ENCODE measurements around the gene TUBB1.
"Not testable (repeated sequence)": the region's sequence is repeated elsewhere in the genome, so short reads cannot be mapped to it uniquely, and the experiment has no call there.

Gene TUBB1

DNA sequence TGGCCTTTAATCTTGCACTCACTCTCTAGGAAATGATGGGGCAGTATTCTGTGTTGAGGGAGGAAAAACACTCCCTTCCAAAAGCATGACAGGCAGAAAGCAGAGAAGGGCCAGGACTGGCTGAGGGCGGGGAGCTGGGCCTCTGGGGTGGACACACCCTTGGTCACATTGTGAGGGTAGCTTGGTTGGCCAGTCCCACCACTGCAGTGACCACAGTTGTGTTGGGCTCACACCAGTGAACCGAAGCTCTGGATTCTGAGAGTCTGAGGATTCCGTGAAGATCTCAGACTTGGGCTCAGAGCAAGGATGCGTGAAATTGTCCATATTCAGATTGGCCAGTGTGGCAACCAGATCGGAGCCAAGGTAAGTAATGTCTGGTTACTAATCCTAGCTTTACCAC is at the start of gene TUBB1:
Gene TUBB1 (plus strand): TSS at position 213 of the 400 bp plus-strand sequence. CDS start 94 bp downstream, at position 307.
- DNase-seq (ENCODE audit: low spot score), result no peak

- DNase-seq (ENCODE audit: low spot score), result no peak
Measured at GRCh38 chr20:58969439-58969838, 49.8 kb upstream of the TUBB1 start.

GRCh38 chr20:58970146-58970545 is 49.1 kb upstream of the TUBB1 start:
- no peak for DNase-seq (ENCODE audit: low spot score)

- DNase-seq (ENCODE audit: low spot score), result peak; percentile 17
Measured at GRCh38 chr20:58971429-58971828, 47.8 kb upstream of the TUBB1 start.

DNA sequence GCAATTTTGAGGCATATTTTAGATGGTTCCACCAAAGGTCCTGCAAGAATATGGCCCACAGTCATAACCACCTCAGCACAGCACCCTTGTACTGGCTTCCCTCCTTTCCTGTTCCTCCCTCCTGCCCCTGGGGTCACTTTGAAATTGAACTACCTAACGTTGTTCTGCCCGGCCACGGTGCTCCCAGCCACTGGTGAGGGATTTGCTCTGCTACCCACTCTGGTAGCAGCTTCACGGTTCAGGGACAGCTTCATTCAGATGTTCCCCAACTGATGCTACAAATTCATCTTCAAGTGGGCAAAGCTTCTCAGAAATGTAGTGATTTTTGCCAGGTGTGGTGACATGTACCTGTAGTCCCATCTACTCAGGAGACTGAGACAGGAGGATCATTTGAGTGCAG is 46.0 kb upstream of the TUBB1 start:
- peak; percentile 23 for DNase-seq (ENCODE audit: low spot score)

GRCh38 chr20:58973866-58974265 is 45.4 kb upstream of the TUBB1 start:
- no peak for DNase-seq (ENCODE audit: low spot score)

- DNase-seq (ENCODE audit: low spot score), result no peak
Measured at GRCh38 chr20:58975353-58975752, 43.9 kb upstream of the TUBB1 start.

- DNase-seq (ENCODE audit: low spot score), result peak; percentile 13
Measured at GRCh38 chr20:58976061-58976730, 43.0 kb upstream of the TUBB1 start.

GRCh38 chr20:58978351-58979190 is 40.7 kb upstream of the TUBB1 start:
- no peak for DNase-seq (ENCODE audit: low spot score)

- peak; percentile 92 for DNase-seq (ENCODE audit: low spot score)
Measured at GRCh38 chr20:58980711-58981627, 38.3 kb upstream of the TUBB1 start, which contains the start of gene NELFCD. TSS of gene NELFCD (plus strand) at chr20:58981256. CDS start at chr20:58981310, 54 bp downstream.

DNA sequence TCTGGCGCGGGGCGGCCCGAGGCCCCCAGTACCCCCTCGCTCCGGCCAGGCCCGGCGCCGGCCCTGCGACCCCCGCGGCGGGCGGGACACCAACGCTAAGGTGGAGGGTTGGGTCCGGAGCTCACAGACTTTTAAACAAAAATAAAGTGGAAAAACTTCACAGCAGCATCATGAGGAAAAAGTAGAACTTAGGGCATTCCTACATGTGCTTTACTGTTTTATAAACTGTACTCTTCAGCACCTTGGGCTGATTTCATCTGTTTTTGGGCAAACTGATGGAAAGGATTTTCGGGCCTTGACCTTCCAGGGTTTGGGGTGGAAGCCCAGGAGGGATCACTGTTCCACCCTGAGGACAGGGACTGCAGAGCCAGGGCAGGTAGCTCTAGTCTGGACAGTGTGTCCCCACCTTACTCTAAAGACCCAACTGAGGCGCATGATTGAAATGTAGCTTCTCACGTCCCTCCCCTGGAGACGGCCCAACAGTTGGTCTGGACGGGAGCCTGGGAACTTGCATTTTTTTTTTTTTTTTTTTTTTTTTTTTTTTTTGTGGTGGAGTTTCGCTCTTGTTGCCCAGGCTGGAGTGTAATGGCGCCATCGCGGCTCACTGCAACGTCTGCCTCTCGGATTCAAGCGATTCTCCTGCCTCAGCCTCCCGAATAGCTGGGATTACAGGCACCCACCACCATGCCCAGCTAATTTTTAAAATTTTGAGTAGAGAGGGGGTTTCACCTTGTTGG is 37.4 kb upstream of the TUBB1 start:
- no peak for DNase-seq (ENCODE audit: low spot score)

DNA sequence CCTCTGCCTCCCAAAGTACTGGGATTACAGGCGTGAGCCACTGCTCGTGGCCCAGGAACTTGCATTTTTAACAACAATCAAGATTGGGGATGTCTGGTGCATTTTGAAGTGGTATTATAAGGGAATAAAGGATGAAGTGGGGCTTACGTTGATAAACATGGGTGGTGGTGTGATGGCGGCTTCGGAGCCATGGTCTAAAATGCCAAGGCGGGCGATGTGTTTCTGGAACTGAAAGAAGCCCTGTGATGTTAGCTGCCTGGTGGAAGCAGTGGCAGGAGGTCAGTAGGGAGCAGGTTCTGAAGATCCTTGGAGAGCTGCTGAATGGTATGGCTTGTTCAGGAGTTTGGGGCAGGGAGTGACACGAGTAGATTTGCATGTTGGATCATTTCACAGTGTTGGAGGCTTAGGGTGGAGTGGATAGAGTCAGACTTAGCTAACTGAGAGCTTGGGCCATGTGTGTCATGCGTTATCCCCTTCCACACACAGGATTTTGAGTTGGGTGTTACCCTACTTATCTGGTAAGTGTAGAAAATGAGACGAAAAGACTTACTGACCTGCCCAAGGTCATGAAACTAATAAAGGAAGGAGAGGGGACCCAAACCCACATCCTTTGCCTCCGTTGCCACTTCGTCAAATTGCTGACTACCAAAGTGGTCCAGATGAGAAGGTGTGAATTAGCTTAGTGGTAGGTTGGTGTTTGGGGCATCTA is 36.7 kb upstream of the TUBB1 start:
- DNase-seq (ENCODE audit: low spot score), result no peak

DNA sequence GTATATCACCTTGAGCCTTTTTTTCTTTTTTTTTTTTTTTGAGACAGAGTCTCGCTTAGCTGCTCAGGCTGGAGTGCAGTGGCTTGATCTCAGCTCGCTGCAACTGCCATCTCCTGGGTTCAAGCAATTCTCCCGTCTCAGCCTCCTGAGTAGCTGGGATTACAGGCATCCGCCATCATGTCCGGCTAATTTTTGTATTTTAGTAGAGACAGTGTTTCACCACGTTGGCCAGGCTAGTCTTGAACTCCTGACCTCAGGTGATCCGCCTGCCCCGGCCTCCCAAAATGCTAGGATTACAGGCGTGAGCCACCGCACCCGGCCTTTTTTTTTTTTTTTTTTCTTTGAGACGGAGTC is 36.1 kb upstream of the TUBB1 start:
- not testable (repeated sequence) for DNase-seq (ENCODE audit: low spot score)

DNA sequence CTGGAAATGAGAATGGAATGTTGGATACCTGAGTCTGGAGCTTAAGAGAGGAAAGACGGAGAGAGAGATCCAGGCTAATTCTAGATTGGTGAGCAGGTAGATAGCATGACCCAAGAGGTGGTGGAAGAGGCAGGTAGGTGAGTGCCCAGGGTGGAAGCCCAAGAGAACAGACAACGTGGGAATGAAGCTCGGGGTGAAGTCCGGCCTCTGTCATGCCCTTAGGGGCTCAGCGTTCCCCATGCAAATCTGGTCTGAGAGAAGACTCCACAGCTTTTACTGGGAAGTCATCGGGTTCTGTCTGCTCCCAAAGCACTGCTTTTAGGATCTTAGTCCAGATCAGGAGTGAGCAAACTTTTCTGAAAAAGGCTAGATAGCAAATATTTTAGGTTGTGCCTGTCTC is 34.5 kb upstream of the TUBB1 start:
- DNase-seq (ENCODE audit: low spot score), result no peak

DNA sequence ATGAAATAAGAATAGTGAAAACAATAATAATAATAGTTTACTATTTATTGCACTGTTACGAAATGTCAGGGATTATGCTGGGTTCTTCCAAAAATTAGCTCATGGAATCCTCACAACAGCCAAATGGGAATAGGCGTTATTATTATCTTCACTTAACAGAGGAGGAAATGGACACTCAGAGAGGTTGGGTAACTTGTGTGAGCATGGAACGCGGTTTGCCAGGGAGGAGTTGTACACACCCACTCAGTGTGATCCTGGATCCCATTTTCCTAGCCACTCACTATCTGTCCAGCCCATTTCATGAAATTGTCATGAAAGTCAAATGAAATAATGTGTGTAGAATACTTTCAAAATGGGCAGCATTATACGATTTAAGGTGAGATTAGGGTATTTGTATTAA is 33.6 kb upstream of the TUBB1 start:
- DNase-seq (ENCODE audit: low spot score), result no peak

DNA sequence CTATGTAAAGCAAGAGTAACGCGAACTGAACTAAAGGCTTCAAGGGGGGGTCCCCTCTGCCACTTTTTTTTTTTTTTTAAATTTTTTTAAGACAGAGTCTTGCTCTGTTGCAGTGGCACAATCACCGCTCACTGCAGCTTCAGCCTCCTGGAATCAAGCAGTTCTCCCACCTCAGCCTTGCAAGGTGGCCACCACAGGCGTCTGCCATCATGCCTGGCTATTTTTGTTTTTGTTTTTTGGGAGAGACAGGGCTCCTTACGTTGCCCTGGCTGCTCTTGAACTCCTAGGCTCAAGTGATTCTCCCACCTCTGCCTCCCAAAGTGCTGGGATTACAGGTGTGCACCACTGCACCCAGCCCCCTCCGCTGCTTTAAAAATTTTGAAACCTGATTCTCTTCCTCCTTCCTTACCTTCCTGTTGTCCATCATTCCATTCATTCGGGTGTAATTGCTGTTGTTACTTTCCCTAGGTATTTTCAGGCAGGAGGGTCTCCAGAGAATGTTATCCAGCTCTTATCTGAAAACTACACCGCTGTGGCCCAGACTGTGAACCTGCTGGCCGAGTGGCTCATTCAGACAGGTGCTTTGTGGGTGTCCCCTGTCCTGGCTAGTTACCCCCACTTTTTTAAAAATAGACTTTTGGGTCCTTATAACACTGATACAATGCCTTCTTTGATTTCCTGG is 32.8 kb upstream of the TUBB1 start:
- no peak for DNase-seq (ENCODE audit: low spot score)

DNA sequence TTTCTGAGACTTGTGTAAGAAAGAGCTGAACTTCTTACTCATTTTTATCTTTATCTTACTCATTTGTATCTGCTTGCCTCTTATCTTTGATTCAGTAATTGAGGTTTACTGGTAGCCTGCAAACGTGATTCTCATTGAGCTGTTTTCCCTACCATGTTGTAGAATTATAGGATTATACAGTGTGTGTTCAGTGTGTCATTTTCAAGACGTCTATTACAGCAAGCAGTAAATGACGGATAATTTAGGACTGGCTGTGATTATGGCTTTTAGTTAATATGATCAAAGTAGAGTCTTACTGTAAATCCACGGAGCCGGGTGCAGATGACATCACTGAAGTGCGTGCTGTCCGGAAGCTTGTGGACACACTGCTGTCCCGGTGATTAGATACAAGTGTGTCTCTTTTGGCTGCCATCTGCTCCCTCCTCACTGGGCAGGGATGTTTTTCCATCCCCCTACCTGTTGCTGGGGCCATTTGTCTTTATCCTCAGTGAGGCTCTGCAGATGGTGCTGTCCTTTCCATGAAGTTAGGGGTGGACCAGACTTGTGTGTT is 32.2 kb upstream of the TUBB1 start:
- no peak for DNase-seq (ENCODE audit: low spot score)

DNA sequence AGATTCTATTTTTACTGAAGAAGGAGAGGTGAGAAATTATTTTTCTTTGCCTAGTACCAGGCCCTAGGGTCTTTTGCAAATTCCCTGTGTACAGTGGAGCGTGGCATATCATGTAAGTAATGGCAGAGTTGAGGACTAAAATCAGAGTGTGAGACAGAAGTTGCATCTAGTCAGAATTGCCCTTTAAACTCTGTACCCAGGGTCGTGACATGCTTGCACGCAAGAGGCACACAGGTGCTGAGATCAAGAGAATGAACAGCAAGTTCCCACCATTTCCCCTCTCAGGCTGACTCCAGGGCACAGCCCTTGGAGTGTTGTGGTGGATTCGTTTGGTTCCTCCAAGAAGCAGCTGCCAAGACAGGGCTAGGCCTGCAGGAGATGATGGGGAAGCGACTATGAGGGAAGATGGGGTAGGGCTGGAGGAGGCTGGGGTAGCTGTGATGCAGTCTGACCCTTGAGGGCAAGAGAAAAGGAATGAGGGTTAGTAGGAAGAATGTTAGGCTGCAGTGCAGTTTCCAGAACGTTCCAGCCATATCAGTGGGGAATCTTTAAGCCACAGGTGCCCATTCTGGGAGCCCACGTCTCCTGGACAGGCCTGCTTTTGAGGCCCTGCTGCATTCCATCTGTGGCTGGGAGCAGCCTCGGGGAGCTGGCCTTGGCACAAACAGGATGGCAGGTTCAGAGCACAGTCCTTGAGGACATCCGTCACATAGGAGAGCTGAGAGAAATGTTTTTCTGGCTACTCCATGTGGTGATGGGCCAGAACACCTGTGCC is 31.3 kb upstream of the TUBB1 start:
- no peak for DNase-seq (ENCODE audit: low spot score)

DNA sequence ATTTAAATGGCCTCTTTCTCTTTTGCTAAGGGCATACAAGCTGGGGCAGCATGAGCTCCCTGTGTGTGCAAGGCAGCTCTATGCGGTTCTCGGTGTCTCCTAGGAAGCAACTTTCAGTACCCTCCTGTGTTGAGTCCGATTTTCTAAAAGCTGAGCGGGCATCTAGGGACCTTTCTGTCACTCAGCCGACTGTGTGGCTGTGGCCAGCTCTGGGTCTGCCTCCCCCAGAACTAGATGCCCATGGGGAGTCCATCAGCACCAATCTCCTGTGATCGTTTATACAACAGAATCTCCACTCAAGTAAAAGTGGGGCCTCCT is 30.7 kb upstream of the TUBB1 start:
- DNase-seq (ENCODE audit: low spot score), result no peak

- no peak for DNase-seq (ENCODE audit: low spot score)
Measured at GRCh38 chr20:58989196-58989595, 30.0 kb upstream of the TUBB1 start.
